ENCODE results near the gene RASA3. TPM values are rescaled to one million over a fixed set of nuclear protein-coding genes. Genes with fewer than 3 reads are reported as not detected.

Gene RASA3
- total and polyA plus RNA-seq, 9 of the 15 experiments (the other 6 are each of a cell fraction or from before 2014, with no cell fraction given): 0.72 to 25.3 (median 14.4) TPM

DNA sequence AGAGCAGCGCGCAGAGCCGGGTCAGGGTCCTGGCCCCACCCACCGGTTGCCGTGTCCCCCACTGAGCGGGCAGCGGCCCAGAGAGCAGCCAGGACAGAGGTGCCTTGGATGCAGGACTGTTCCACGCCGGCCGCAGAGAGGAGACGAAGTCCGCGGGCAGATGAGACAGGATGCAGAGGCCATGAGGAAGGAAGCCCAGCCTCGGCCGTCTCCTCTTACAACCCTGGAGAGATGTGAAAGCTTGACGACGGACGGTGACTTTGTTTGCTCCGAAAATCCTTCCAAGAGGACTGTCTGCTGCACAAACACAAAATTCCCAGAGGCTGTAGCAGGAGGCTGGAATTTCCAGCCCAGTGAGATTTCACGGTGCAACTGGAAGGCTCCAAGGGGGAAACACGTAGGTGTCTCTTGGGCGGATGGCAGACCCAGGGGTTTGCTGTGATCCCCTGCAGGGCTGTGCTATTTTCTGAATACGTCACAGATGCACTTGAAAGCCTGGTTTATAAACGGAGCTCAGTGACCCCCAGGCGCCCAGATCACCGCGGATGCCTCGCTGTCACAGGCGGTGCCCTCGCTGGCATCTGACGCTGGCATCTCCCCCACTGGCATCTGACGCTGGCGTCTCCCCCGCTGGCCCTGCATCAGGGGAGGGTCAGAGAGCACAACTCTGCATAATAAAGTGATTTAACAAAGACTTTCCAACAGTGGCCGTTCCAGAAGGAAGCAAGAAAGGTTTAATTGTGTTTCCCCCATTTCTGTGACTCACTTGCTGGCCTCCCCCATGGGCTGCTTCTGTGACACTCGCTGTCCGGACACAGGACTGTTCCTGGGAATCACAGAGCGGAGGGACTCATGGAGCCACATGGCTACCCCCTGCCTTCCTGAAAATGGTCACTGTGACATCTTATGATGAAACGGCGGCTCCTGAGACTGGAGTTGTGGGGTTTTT is 96.6 kb downstream of the RASA3 start (continued):
- TF ChIP-seq HSF4 (CRISPR knock-in tag; IDR thresholded peaks at IDR 0.05; ENCODE audit: borderline replicate concordance) (no peak), ZNF764 (CRISPR knock-in tag; IDR thresholded peaks at IDR 0.05; ENCODE audit: low read depth) (no peak), ZNF282 (CRISPR knock-in tag; IDR thresholded peaks at IDR 0.05) (no peak), MTA2 (IDR thresholded peaks at IDR 0.05; ENCODE audit: low read depth) (no peak), MGA (IDR thresholded peaks at IDR 0.05) (no peak), CCAR2 (IDR thresholded peaks at IDR 0.05; ENCODE audit: low read depth, low read length) (no peak)

Measured in K562 (cell line).